ENCODE data around the gene SNX2. TPM values are rescaled to one million over a fixed set of nuclear protein-coding genes. Genes with fewer than 3 reads are reported as not detected.
A peak's percentile ranks its signal among the peaks of the same experiment; 100 is the strongest.

Gene SNX2
- total and polyA plus RNA-seq, 2 experiments from 2014 or later = 56.5 to 62.5 TPM

DNA sequence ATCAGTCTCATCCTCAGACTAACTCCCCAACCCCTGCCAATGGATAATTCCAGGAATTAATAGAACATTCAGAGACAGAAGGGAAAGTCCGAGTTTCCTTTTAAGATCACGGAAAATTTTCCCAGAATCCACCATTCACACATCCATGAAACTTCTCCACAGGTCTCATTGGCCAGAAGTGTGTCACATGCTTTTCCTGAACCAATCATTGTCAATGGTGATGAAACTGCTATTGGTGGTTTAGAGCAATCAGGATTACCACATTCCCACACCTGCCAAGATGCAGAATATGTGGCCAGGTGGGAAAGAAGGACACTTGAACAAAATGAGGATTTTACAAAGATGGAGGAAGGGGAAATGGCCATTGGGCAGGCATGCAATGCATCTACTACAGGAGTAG lies 29.3 kb upstream of the SNX2 start:
- DNase-seq = no peak
- Histone ChIP-seq H2AFZ (no peak overlapping the region), H3K79me2 (ENCODE audit: insufficient read depth) (no peaks in the 10 kb centered on the region), H3K9me3 (ENCODE audit: low read depth) (no peaks in the 10 kb centered on the region), H3F3A (ENCODE audit: insufficient read depth) (no peaks in the 10 kb centered on the region), H4K20me1 (ENCODE audit: insufficient read depth) (no peaks in the 10 kb centered on the region), H3K27ac (no peak overlapping the region), H3K4me1 (ENCODE audit: insufficient read depth) (no peaks in the 10 kb centered on the region), H3K9ac (no peak overlapping the region), H3K4me2 (ENCODE audit: unreplicated experiment) (no peak overlapping the region), H3K9me2 (ENCODE audit: insufficient read depth) (no peaks in the 10 kb centered on the region), H3K36me3 (ENCODE audit: low read depth) (no peaks in the 10 kb centered on the region), H3K4me3 (no peak overlapping the region), H3K27me3 (replicated peaks; ENCODE audit: insufficient read depth) (no peaks in the 10 kb centered on the region)
- WGBS, 2 experiments (ENCODE audit: low coverage in 1 of 2, low lambda C conversion rate in 2 of 2, missing lambda C conversion rate in 2 of 2) = 72 to 88% methylated on average over 2 of the region's 2 CpGs
- in situ Hi-C loops (cut with MboI) = no loop called here
- TF ChIP-seq EZH2phosphoT487 (IDR thresholded peaks at IDR 0.05; ENCODE audit: insufficient read depth, low read depth) (no peak), EZH2 (IDR thresholded peaks at IDR 0.05; ENCODE audit: insufficient read depth, poor library complexity, severe bottlenecking) (no peak)

DNA sequence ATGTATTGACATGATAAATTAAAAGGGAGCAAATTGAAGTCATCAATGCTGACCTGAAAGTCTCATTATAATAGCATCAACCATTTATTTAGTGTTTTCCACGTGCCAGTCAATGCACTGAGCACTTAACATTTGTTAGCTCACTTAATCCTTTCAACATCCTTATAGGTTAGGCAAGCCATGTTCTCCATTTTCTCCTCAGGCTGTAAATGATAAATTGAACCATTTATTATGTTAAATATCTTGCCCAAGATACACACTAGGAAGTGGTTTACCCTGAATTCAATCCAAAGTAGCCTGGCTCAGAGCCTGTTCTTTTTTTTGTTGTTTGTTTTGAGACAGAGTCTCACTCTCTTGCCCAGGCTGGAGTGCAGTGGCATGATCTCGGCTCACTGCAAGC lies 25.0 kb upstream of the SNX2 start:
- H4K20me1 ChIP-seq (ENCODE audit: insufficient read depth) = no peaks in the 10 kb centered on the region
- no peaks in the 10 kb centered on the region for H3K79me2 ChIP-seq (ENCODE audit: insufficient read depth)
- H3K9me2 ChIP-seq (ENCODE audit: insufficient read depth) = no peaks in the 10 kb centered on the region
- H3K4me2 ChIP-seq (ENCODE audit: unreplicated experiment) = no peak overlapping the region
- no peak overlapping the region for H3K9ac ChIP-seq
- H3F3A ChIP-seq (ENCODE audit: insufficient read depth) = no peaks in the 10 kb centered on the region
- no peaks in the 10 kb centered on the region for H3K4me1 ChIP-seq (ENCODE audit: insufficient read depth)
- 62 to 65% methylated on average over 2 of the region's 2 CpGs for WGBS, 2 experiments (ENCODE audit: low coverage in 1 of 2, low lambda C conversion rate in 2 of 2, missing lambda C conversion rate in 2 of 2)
- no peaks in the 10 kb centered on the region for H3K36me3 ChIP-seq (ENCODE audit: low read depth)
- in situ Hi-C loops (cut with MboI) = no loop called here
- H3K27me3 ChIP-seq (replicated peaks; ENCODE audit: insufficient read depth) = no peaks in the 10 kb centered on the region
- TF ChIP-seq EZH2phosphoT487 (IDR thresholded peaks at IDR 0.05; ENCODE audit: insufficient read depth, low read depth) (no peak), EZH2 (IDR thresholded peaks at IDR 0.05; ENCODE audit: insufficient read depth, poor library complexity, severe bottlenecking) (no peak)
- no peak overlapping the region for H2AFZ ChIP-seq
- no peak overlapping the region for H3K4me3 ChIP-seq
- H3K9me3 ChIP-seq (ENCODE audit: low read depth) = no peaks in the 10 kb centered on the region
- no peak for DNase-seq
- H3K27ac ChIP-seq = no peak overlapping the region

DNA sequence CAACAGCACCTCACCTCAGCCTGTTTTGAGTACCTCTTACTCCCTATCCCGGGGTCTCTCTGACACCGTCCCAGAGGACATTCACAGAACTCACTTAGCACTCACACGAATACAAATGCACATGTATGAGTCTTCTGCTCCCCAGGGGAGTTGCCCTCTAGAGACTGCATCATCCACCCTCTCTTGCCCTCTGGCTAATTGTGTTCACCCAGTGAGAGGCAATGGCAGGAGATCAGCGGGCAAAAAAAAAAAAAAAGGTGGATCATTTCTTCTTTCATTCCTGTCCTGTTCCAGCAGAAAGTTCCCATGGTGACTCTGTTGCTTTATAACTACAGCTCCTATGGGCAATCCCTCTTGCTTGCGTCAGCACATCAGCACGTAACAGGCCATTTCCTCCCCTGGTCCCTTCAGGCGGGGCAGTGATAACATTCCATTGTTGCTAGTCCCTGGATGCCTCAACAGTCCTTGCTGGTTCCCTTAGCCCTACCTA lies 23.5 kb upstream of the SNX2 start:
- TF ChIP-seq EZH2 (IDR thresholded peaks at IDR 0.05; ENCODE audit: insufficient read depth, poor library complexity, severe bottlenecking) (no peak), EZH2phosphoT487 (IDR thresholded peaks at IDR 0.05; ENCODE audit: insufficient read depth, low read depth) (no peak)
- Histone ChIP-seq H3K27me3 (replicated peaks; ENCODE audit: insufficient read depth) (no peaks in the 10 kb centered on the region), H3K4me2 (ENCODE audit: unreplicated experiment) (no peak overlapping the region), H2AFZ (no peak overlapping the region), H3K79me2 (ENCODE audit: insufficient read depth) (no peaks in the 10 kb centered on the region), H3K36me3 (ENCODE audit: low read depth) (no peaks in the 10 kb centered on the region), H3K4me1 (ENCODE audit: insufficient read depth) (peaks cover 9% of the 10 kb centered on the region), H3K27ac (no peak overlapping the region), H3F3A (ENCODE audit: insufficient read depth) (0 out of 2 replicates have a peak, but pooled peaks cover 3% of the 10 kb centered on the region), H3K9ac (no peak overlapping the region), H3K9me3 (ENCODE audit: low read depth) (no peaks in the 10 kb centered on the region), H3K4me3 (no peak overlapping the region), H4K20me1 (ENCODE audit: insufficient read depth) (no peaks in the 10 kb centered on the region), H3K9me2 (ENCODE audit: insufficient read depth) (peaks cover 3% of the 10 kb centered on the region; the same call in 1 of the 2 replicates)
- WGBS, 2 experiments (ENCODE audit: low coverage in 1 of 2, low lambda C conversion rate in 2 of 2, missing lambda C conversion rate in 2 of 2) = 83 to 89% methylated on average over 7 of the region's 7 CpGs
- in situ Hi-C loops (cut with MboI) = no loop called here
- DNase-seq = peak; percentile 28

DNA sequence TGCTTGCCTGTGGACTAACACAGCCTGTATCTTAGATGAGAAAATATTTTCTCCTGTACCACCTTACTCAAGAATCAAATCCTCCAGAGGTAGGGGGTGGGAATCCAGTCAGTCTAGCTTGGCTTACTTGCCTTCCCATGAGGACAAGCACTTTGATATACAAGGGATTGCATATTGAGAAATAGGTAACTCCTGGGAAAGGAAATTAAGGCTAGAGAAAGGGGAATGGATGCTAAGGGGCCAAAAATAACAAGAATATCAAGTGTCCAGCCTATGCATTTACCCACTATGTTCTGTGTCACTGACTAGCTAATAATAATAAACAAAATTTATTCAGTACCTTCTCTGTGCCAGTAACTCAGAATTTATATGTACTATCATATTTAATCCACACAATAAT lies 21.4 kb upstream of the SNX2 start:
- in situ Hi-C loops (cut with MboI) = no loop called here

DNA sequence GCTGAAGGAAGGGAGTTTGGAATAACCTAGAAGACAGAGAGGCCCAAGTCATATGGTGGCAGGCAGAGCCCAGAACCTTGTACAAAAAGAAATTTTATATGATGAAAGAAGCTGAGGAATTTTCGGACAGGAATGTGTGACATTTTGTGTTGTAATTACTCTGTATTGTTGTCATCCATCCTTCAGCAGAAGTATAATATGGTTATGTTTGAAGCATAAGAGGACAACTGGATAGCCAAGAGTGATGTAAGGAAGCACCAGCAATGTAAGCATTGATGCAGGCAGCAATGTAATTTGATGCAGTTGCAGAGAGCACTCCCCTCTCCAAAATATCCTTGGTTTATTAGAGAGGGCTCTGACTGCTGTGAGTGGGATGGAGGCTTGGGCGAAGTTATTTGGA lies 19.1 kb upstream of the SNX2 start:
- TF ChIP-seq EZH2 (IDR thresholded peaks at IDR 0.05; ENCODE audit: insufficient read depth, poor library complexity, severe bottlenecking) (no peak), EZH2phosphoT487 (IDR thresholded peaks at IDR 0.05; ENCODE audit: insufficient read depth, low read depth) (no peak)
- in situ Hi-C loops (cut with MboI) = no loop called here
- Histone ChIP-seq H3K4me3 (no peak overlapping the region), H3K79me2 (ENCODE audit: insufficient read depth) (no peaks in the 10 kb centered on the region), H3K27me3 (replicated peaks; ENCODE audit: insufficient read depth) (no peaks in the 10 kb centered on the region), H4K20me1 (ENCODE audit: insufficient read depth) (no peaks in the 10 kb centered on the region), H3K27ac (peak overlapping the region; percentile 45), H3F3A (ENCODE audit: insufficient read depth) (0 out of 2 replicates have a peak, but pooled peaks cover 3% of the 10 kb centered on the region), H3K4me2 (ENCODE audit: unreplicated experiment) (peak overlapping the region; percentile 32), H3K9me3 (ENCODE audit: low read depth) (no peaks in the 10 kb centered on the region), H3K4me1 (ENCODE audit: insufficient read depth) (peaks cover 16% of the 10 kb centered on the region), H3K9me2 (ENCODE audit: insufficient read depth) (peaks cover 3% of the 10 kb centered on the region; the same call in 1 of the 2 replicates), H3K9ac (peak overlapping the region; percentile 7; the same call in 1 of the 2 replicates), H2AFZ (peak overlapping the region; percentile 70), H3K36me3 (ENCODE audit: low read depth) (no peaks in the 10 kb centered on the region)
- WGBS, 2 experiments (ENCODE audit: low coverage in 1 of 2, low lambda C conversion rate in 2 of 2, missing lambda C conversion rate in 2 of 2) = 97% methylated on average over 2 of the region's 2 CpGs
- peak; percentile 6 for DNase-seq

More for the DNA sequence above, 21.4 kb upstream of the SNX2 start:
- H2AFZ ChIP-seq = no peak overlapping the region
- no peaks in the 10 kb centered on the region for H3K36me3 ChIP-seq (ENCODE audit: low read depth)
- no peaks in the 10 kb centered on the region for H3K9me3 ChIP-seq (ENCODE audit: low read depth)
- no peak overlapping the region for H3K4me3 ChIP-seq
- H3K27me3 ChIP-seq (replicated peaks; ENCODE audit: insufficient read depth) = no peaks in the 10 kb centered on the region
- H3K4me1 ChIP-seq (ENCODE audit: insufficient read depth) = peaks cover 16% of the 10 kb centered on the region
- DNase-seq = no peak
- no peaks in the 10 kb centered on the region for H3K79me2 ChIP-seq (ENCODE audit: insufficient read depth)
- no peaks in the 10 kb centered on the region for H4K20me1 ChIP-seq (ENCODE audit: insufficient read depth)
- 0 out of 2 replicates have a peak, but pooled peaks cover 3% of the 10 kb centered on the region for H3F3A ChIP-seq (ENCODE audit: insufficient read depth)
- H3K9ac ChIP-seq = no peak overlapping the region
- no peak for TF ChIP-seq EZH2phosphoT487 (IDR thresholded peaks at IDR 0.05; ENCODE audit: insufficient read depth, low read depth)
- no peak for TF ChIP-seq EZH2 (IDR thresholded peaks at IDR 0.05; ENCODE audit: insufficient read depth, poor library complexity, severe bottlenecking)
- H3K9me2 ChIP-seq (ENCODE audit: insufficient read depth) = peaks cover 3% of the 10 kb centered on the region; the same call in 1 of the 2 replicates
- H3K27ac ChIP-seq = no peak overlapping the region
- H3K4me2 ChIP-seq (ENCODE audit: unreplicated experiment) = no peak overlapping the region
